ENCODE results near the gene GMDS. TPM values are rescaled to one million over a fixed set of nuclear protein-coding genes. Genes with fewer than 3 reads are reported as not detected.

GMDS gene
- total and polyA plus RNA-seq, 2 of the 13 experiments (the other 11 are each of a cell fraction or from before 2014, with no cell fraction given): 64.4 to 112 TPM

GRCh38 chr6:1747003-1747402, 498.4 kb downstream of the GMDS start:
- ChIA-PET POLR2A (no interaction called here), CTCF (ENCODE audit: low intra/inter-chr PET ratio, low total read pairs) (no interaction called here)
- DNase-seq (ENCODE audit: low spot score): no peak
- in situ Hi-C loops (cut with HindIII; ENCODE audit: extremely low pct_ligation_motif_present, low pct_unique_long_range_greater_than_20kb): no loop called here
- FAIRE-seq: no peak
- intact Hi-C loops (cut with micrococcal nuclease; ENCODE audit: unreplicated experiment): no loop called here
- WGBS (ENCODE audit: low lambda C conversion rate): 97% methylated on average over 4 of the region's 4 CpGs
- H3K36me3 ChIP-seq (replicated peaks in 1 of 2; ENCODE audit: control insufficient read depth in 1 of 2, insufficient read depth in 2 of 2, low read length in 2 of 2): peaks cover 2 to 5% of the 10 kb centered on the region in 2 experiments
- H3K79me2 ChIP-seq (ENCODE audit: insufficient read depth, low read length): no peaks in the 10 kb centered on the region
- H3K9me3 ChIP-seq (ENCODE audit: low read length): no peaks in the 10 kb centered on the region
- no peak for TF ChIP-seq ZNF468 (CRISPR knock-in tag; IDR thresholded peaks at IDR 0.05)
- no peak for TF ChIP-seq PHF20 (CRISPR knock-in tag; IDR thresholded peaks at IDR 0.05)
- TF ChIP-seq KLF16 (CRISPR knock-in tag; IDR thresholded peaks at IDR 0.05): no peak
- no peak for TF ChIP-seq ARNTL (CRISPR knock-in tag; IDR thresholded peaks at IDR 0.05)
- no peak for TF ChIP-seq KLF6 (CRISPR knock-in tag; IDR thresholded peaks at IDR 0.05)
- TF ChIP-seq FOXO4 (CRISPR knock-in tag; conservative IDR thresholded peaks at IDR 0.05): no peak
- TF ChIP-seq GLMP (CRISPR knock-in tag; IDR thresholded peaks at IDR 0.05; ENCODE audit: borderline replicate concordance): no peak
- no peak for TF ChIP-seq SETDB1 (CRISPR knock-in tag; IDR thresholded peaks at IDR 0.05; ENCODE audit: borderline replicate concordance)
- no peak for TF ChIP-seq JUN (CRISPR knock-in tag; IDR thresholded peaks at IDR 0.05)
- no peak for TF ChIP-seq ZNF768 (CRISPR knock-in tag; IDR thresholded peaks at IDR 0.05)
- TF ChIP-seq CEBPZ (IDR thresholded peaks at IDR 0.05; ENCODE audit: low read length): no peak
- TF ChIP-seq POLR2G (IDR thresholded peaks at IDR 0.05; ENCODE audit: low read depth, low read length): no peak
- TF ChIP-seq NR2F2 (IDR thresholded peaks at IDR 0.05; ENCODE audit: borderline replicate concordance, low read depth): no peak
- no peak for TF ChIP-seq ZNF441 (CRISPR knock-in tag; IDR thresholded peaks at IDR 0.05; ENCODE audit: borderline replicate concordance)
- TF ChIP-seq ZNF235 (CRISPR knock-in tag; IDR thresholded peaks at IDR 0.05; ENCODE audit: borderline replicate concordance): no peak
- no peak for TF ChIP-seq TBL1XR1 (IDR thresholded peaks at IDR 0.05; ENCODE audit: borderline replicate concordance, low read length, partially characterized antibody)
- no peaks in the 10 kb centered on the region for H4K20me1 ChIP-seq (ENCODE audit: insufficient read depth, low read length)
- no peak overlapping the region for H3K4me2 ChIP-seq (ENCODE audit: low read depth, low read length)
- no peaks in the 10 kb centered on the region for H3K4me1 ChIP-seq (ENCODE audit: insufficient read depth, low read length)
- no peak for ATAC-seq
- H3K27ac ChIP-seq (ENCODE audit: extremely low read length, insufficient read depth, low read length): no peak overlapping the region
- H3K4me3 ChIP-seq (replicated peaks in 1 of 3; ENCODE audit: insufficient read depth in 1 of 3, low read depth in 2 of 3, low read length in 3 of 3): no peak overlapping the region
- no peaks in the 10 kb centered on the region for H3K27me3 ChIP-seq (ENCODE audit: control insufficient read depth in 1 of 2, insufficient read depth in 2 of 2, low read length in 2 of 2)
- BruUV-seq (replicated peaks): no TSS peak
- H2AFZ ChIP-seq (ENCODE audit: low read length): no peak overlapping the region
- H3K9ac ChIP-seq (ENCODE audit: insufficient read depth, low read depth, low read length): no peak overlapping the region
